Hematopoietic multipotent progenitor cell (in vitro differentiated cells): ENCODE results near the gene MRPL33. TPM values are rescaled to one million over a fixed set of nuclear protein-coding genes. Genes with fewer than 3 reads are reported as not detected.

Experiments
- DNase-seq, 3 donors: peaks; one replicate each; pipeline ENCODE4 v3.0.0-alpha.2; 2011 to 2015; ENCODE audit warnings: low read depth in 2 of 3, low spot score in 2 of 3
- total RNA-seq: library from RNA; depleted of rRNA; stranded (reverse); fragments of >200 nt; gene quantifications from one replicate; pipeline ENCODE4 v1.2.3, GENCODE V29; 2012

Gene MRPL33
- total RNA-seq, 1 donor = 9.2 TPM

- DNase-seq = no peak
Observed at GRCh38 chr2:27773959-27774358, 2.4 kb downstream of the MRPL33 start.

- DNase-seq = no peak
Observed at GRCh38 chr2:27776097-27776496, 4.6 kb downstream of the MRPL33 start.

- DNase-seq = no peak
Observed at GRCh38 chr2:27776696-27777095, 5.2 kb downstream of the MRPL33 start.

- DNase-seq = no peak
Observed at GRCh38 chr2:27779417-27780055, 8.0 kb downstream of the MRPL33 start.

GRCh38 chr2:27781496-27781895 lies 10.0 kb downstream of the MRPL33 start:
- no peak for DNase-seq

GRCh38 chr2:27782701-27783100 lies 11.2 kb downstream of the MRPL33 start:
- no peak for DNase-seq

GRCh38 chr2:27790796-27791195 lies 19.3 kb downstream of the MRPL33 start:
- no peak for DNase-seq

GRCh38 chr2:27792759-27793158 lies 21.2 kb downstream of the MRPL33 start:
- no peak for DNase-seq

- DNase-seq = no peak
Observed at GRCh38 chr2:27795093-27795834, 23.7 kb downstream of the MRPL33 start.

- no peak for DNase-seq
Observed at GRCh38 chr2:27795868-27796277, 24.4 kb downstream of the MRPL33 start.

GRCh38 chr2:27796791-27797765 lies 25.6 kb downstream of the MRPL33 start:
- no peak for DNase-seq

GRCh38 chr2:27797841-27798240 lies 26.3 kb downstream of the MRPL33 start:
- DNase-seq = no peak

- no peak for DNase-seq
Observed at GRCh38 chr2:27798486-27798885, 27.0 kb downstream of the MRPL33 start.

GRCh38 chr2:27798948-27799645 lies 27.6 kb downstream of the MRPL33 start:
- no peak for DNase-seq

GRCh38 chr2:27799646-27800010 lies 28.1 kb downstream of the MRPL33 start:
- no peak for DNase-seq

GRCh38 chr2:27800856-27801255 lies 29.3 kb downstream of the MRPL33 start:
- no peak for DNase-seq

- DNase-seq = no peak
Observed at GRCh38 chr2:27802547-27802946, 31.0 kb downstream of the MRPL33 start.

GRCh38 chr2:27803046-27803445 lies 31.5 kb downstream of the MRPL33 start:
- DNase-seq = no peak

- no peak for DNase-seq
Observed at GRCh38 chr2:27804146-27804545, 32.6 kb downstream of the MRPL33 start.

- DNase-seq = no peak
Observed at GRCh38 chr2:27805180-27805579, 33.7 kb downstream of the MRPL33 start.
